Epithelial cell of esophagus (primary cell): ENCODE measurements around the gene STRN.
A peak's percentile ranks its signal among the peaks of the same experiment; 100 is the strongest.

Source experiments
- DNase-seq: peaks from one replicate; pipeline ENCODE4 v3.0.0; 2010; ENCODE audit warnings: low read depth
- H3K4me3 ChIP-seq: 2 replicates; pipeline ENCODE4 v1.5.1; 2011; ENCODE audit warnings: mild to moderate bottlenecking, low read length, control low read depth
- TF ChIP-seq, protein P1 (sequence below): IDR thresholded peaks from 2 replicates; pipeline ENCODE4 v1.5.1; 2011; ENCODE audit warnings: low read depth, mild to moderate bottlenecking, low read length, control low read depth, inconsistent platforms; ENCODE audit not compliant: insufficient read depth; ENCODE audit errors: missing control alignments

The STRN gene

DNA sequence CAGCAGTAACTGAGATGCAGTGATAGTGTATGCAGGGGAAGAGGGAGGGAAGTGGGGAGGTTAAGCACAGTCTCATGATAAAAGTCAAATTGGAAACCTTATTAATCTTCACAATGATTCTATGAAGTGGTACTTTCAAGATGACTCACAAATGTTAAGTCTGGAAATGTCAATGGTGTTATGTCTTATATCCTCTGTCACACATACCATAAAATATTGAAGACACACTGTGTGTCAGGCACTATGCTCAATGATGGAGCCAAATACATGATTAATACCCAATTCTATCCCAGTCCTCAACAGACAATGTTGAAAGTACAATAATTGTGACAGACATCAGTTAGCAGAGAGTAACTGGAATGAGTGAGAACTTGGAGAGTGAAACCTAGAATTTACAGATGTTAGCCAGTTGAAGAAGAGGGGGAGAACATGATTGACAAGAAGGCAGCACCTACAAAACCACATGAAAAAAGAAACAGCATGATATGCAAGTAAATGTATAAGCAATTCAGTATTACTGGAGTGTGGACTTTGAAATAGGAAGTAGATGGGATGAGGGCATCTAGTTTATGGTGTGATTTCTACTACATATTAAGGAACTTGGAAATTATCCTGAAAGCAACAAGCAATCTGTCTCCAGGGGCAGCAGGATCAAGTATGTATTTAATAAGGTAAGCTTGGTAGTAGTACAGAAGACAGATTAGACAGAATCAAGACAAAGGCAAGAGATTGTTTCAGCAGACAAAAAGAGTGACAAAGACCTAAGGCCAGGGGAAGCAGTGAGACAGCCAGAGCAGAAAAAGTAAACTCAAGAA lies 107.6 kb downstream of the STRN start:
- TF ChIP-seq, protein P1, sequence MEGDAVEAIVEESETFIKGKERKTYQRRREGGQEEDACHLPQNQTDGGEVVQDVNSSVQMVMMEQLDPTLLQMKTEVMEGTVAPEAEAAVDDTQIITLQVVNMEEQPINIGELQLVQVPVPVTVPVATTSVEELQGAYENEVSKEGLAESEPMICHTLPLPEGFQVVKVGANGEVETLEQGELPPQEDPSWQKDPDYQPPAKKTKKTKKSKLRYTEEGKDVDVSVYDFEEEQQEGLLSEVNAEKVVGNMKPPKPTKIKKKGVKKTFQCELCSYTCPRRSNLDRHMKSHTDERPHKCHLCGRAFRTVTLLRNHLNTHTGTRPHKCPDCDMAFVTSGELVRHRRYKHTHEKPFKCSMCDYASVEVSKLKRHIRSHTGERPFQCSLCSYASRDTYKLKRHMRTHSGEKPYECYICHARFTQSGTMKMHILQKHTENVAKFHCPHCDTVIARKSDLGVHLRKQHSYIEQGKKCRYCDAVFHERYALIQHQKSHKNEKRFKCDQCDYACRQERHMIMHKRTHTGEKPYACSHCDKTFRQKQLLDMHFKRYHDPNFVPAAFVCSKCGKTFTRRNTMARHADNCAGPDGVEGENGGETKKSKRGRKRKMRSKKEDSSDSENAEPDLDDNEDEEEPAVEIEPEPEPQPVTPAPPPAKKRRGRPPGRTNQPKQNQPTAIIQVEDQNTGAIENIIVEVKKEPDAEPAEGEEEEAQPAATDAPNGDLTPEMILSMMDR: no peak
- DNase-seq: no peak
- H3K4me3 ChIP-seq: no peak overlapping the region

DNA sequence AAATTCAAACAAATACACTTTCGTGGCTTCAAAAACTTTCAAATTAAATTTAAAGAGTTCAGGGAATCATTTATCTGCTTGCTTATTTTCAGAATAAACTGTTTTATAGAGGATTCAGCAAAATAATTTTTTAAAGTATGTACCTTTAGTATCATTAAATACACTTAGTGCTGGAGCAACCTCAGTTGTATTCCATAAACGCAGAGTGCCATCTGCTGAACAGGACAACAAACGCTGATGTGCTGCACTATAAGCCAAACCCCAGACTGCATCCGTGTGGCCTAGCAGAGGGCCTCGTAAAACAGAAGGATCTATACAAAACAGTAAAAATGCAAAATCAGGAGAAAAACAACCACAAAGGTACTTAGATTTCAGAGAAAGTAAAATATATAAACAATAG lies 108.6 kb downstream of the STRN start:
- no peak for DNase-seq
- TF ChIP-seq, protein P1: no peak
- no peak overlapping the region for H3K4me3 ChIP-seq

DNA sequence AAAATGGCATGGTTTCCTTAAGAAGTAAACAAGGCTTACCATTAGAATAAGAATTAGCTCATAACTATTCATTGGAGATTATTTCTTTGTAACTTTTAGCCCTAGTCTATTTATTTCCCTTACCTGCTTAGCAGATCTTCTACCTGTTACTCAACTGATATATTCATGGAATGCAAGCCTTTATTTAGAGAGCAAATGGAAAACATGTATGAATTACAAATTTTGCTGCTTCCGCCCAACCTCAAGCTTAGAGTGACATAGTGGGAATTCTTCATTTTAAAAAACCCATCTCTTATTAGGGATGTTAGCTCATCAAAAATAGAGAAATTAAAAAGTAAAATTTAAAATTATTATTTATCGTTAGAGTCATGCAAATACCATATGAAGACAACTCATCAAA lies 110.9 kb downstream of the STRN start:
- TF ChIP-seq, protein P1: no peak
- no peak for DNase-seq
- H3K4me3 ChIP-seq: no peak overlapping the region

DNA sequence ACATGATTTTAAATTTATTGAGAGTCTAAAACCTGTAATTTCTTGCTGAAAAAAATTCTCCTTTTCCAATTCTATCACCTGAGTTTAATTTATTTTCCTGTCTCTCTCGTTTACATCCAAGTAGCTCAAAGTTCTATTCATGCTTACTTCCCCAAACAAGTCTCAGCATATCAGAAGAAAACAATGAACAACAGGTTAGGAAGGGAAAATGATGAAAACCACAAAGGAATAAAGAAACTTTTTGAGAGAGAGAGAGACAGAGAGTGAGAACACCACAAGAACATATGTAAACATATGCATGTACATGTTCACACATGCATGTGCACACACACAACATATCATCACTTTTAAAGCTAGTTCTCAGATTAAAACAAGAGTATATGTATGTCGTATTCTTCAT lies 112.1 kb downstream of the STRN start:
- H3K4me3 ChIP-seq: no peak overlapping the region
- TF ChIP-seq, protein P1: no peak
- DNase-seq: peak; percentile 23

DNA sequence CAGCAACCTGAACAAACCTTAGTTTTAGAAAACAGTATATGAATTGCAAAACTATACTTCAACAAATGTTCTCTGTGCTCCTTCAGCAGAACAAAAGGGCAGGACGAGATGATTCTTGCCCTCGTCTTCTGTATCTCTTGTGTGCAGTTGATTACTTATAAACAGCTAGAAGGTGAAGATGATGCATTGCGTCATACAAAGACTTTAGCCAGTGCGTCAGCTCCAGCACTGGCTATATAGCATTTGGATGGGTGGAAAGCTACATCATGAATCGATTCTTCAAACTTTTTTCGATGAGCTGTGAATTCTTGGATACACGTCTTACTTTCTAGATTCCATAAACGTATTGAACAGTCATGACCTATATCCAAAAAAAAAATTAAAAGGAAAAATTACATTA lies 117.1 kb downstream of the STRN start:
- DNase-seq: no peak
- H3K4me3 ChIP-seq: no peak overlapping the region
- TF ChIP-seq, protein P1: no peak

DNA sequence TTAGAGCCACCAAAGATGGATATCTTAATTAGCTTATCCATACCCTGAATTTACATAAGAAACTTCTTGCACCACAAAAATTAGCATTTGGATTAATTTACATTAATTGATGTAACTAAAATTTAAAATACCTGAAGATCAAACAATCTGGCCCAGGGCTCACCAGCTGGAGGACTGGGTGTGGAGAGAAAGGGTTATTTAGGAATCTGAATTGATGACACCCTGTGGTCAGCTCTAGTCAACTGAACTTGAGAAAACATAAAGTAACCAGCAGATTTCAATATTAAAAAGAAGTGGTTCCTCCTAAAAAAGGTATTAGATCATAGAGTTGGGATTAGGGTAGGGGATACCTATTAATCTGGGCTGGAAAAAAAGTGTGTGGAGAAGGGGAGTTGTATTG lies 122.5 kb downstream of the STRN start:
- TF ChIP-seq, protein P1: no peak
- H3K4me3 ChIP-seq: no peak overlapping the region
- no peak for DNase-seq
